MM.1S (cell line): Measurements from ENCODE around the gene SLC25A33.

ENCODE experiments used
- EZH2 ChIP-seq: fragments of 300-600 bp; sonication (generic); optimal IDR thresholded peaks from 2 replicates; pipeline ENCODE3; 2017; ENCODE audit warnings: low read depth, mild to moderate bottlenecking, antibody characterized with exemption, low read length, mixed read lengths
- TF ChIP-seq, protein P1 (sequence below): fragments of 300-600 bp; sonication (generic); IDR thresholded peaks from 2 replicates; pipeline ENCODE4 v1.5.1; 2016; ENCODE audit warnings: antibody characterized with exemption, low read length, mixed read lengths

GRCh38 chr1:9624081-9624480 lies 84.8 kb downstream of the SLC25A33 start:
- no peak for TF ChIP-seq EZH2
- TF ChIP-seq, protein P1, sequence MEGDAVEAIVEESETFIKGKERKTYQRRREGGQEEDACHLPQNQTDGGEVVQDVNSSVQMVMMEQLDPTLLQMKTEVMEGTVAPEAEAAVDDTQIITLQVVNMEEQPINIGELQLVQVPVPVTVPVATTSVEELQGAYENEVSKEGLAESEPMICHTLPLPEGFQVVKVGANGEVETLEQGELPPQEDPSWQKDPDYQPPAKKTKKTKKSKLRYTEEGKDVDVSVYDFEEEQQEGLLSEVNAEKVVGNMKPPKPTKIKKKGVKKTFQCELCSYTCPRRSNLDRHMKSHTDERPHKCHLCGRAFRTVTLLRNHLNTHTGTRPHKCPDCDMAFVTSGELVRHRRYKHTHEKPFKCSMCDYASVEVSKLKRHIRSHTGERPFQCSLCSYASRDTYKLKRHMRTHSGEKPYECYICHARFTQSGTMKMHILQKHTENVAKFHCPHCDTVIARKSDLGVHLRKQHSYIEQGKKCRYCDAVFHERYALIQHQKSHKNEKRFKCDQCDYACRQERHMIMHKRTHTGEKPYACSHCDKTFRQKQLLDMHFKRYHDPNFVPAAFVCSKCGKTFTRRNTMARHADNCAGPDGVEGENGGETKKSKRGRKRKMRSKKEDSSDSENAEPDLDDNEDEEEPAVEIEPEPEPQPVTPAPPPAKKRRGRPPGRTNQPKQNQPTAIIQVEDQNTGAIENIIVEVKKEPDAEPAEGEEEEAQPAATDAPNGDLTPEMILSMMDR, result no peak
